Esophagus (tissue), 2 donors: ENCODE measurements around the gene UBE2H. TPM values are rescaled to one million over a fixed set of nuclear protein-coding genes. Genes with fewer than 3 reads are reported as not detected.

Experiments used
- H3K27ac ChIP-seq, 2 donors: one replicate each; pipeline ENCODE4 v1.5.1; 2013; ENCODE audit warnings: low read depth in 2 of 2, mild to moderate bottlenecking in 2 of 2, inconsistent platforms in 1 of 2, low read length in 1 of 2, moderate library complexity in 1 of 2
- H3K27me3 ChIP-seq, 2 donors: one replicate each; pipeline ENCODE4 v1.6.1; 2013; ENCODE audit warnings: low read length in 2 of 2, control low read depth in 1 of 2, mild to moderate bottlenecking in 1 of 2; ENCODE audit not compliant: insufficient read depth in 2 of 2, control insufficient read depth in 1 of 2
- H3K36me3 ChIP-seq, 2 donors: one replicate each; pipeline ENCODE4 v1.6.1; 2013; ENCODE audit warnings: low read length in 1 of 2; ENCODE audit not compliant: control insufficient read depth in 2 of 2, insufficient read depth in 2 of 2
- H3K4me1 ChIP-seq, 2 donors: one replicate each; pipeline ENCODE4 v1.6.1; 2013; ENCODE audit warnings: low read length in 1 of 2; ENCODE audit not compliant: control insufficient read depth in 2 of 2, insufficient read depth in 2 of 2
- H3K4me3 ChIP-seq, 2 donors: one replicate each; pipeline ENCODE4 v1.5.1; 2013; ENCODE audit warnings: low read length in 2 of 2, mild to moderate bottlenecking in 2 of 2, low read depth in 1 of 2, moderate library complexity in 1 of 2
- H3K9me3 ChIP-seq, 2 donors: one replicate each; pipeline ENCODE4 v1.6.1; 2013; ENCODE audit warnings: mild to moderate bottlenecking in 2 of 2, low read depth in 1 of 2, low read length in 1 of 2, moderate library complexity in 1 of 2; ENCODE audit not compliant: control insufficient read depth in 2 of 2, insufficient read depth in 1 of 2
- WGBS, 2 donors: extraction: QIAGEN DNeasy Blood & Tissue Kit; methylation state at CpG; one replicate each; pipeline ENCODE4 v1.1.7; 2013; 5-methylcytosine and 5-hydroxymethylcytosine counted together
- polyA plus RNA-seq, 2 donors: library from polyadenylated mRNA; stranded (reverse); fragments of 200-250 nt; gene quantifications; one replicate each; pipeline ENCODE4 v1.2.3, GENCODE V29; 2013
- donor health status: healthy with polysubstance abuse.
- donor health status: Bipolar disorder and iron deficiency.

Gene UBE2H
- polyA plus RNA-seq, 2 donors = 31.1 to 51.1 TPM

- no peaks in the 10 kb centered on the region for H3K36me3 ChIP-seq
- H3K4me1 ChIP-seq = no peaks in the 10 kb centered on the region
- no peaks in the 10 kb centered on the region for H3K9me3 ChIP-seq
- H3K4me3 ChIP-seq = no peak overlapping the region
- H3K27me3 ChIP-seq = no peaks in the 10 kb centered on the region
- no peak overlapping the region for H3K27ac ChIP-seq
- 66 to 67% methylated on average over 9 of the region's 9 CpGs for WGBS, 2 donors
These were observed 160.0 kb downstream of the UBE2H start for GRCh38 chr7:129792721-129793120.

- no peak overlapping the region for H3K27ac ChIP-seq
- H3K36me3 ChIP-seq = no peaks in the 10 kb centered on the region
- no peaks in the 10 kb centered on the region for H3K9me3 ChIP-seq
- WGBS, 2 donors = 69% methylated on average over 6 of the region's 6 CpGs
- H3K4me1 ChIP-seq = peaks cover 0 to 3% of the 10 kb centered on the region in 2 donors
- peaks cover 0 to 11% of the 10 kb centered on the region in 2 donors for H3K27me3 ChIP-seq
- H3K4me3 ChIP-seq = no peak overlapping the region
These were observed 162.6 kb downstream of the UBE2H start for GRCh38 chr7:129790136-129790535.

- Histone ChIP-seq H3K27ac (no peak overlapping the region), H3K36me3 (no peaks in the 10 kb centered on the region), H3K4me1 (peaks cover 0 to 3% of the 10 kb centered on the region in 2 donors), H3K9me3 (no peaks in the 10 kb centered on the region), H3K4me3 (no peak overlapping the region), H3K27me3 (peaks cover 2 to 16% of the 10 kb centered on the region in 2 donors)
- WGBS, 2 donors = 42 to 49% methylated on average over 1 of the region's 1 CpG
These were observed 163.1 kb downstream of the UBE2H start for GRCh38 chr7:129789652-129790051.

- WGBS, 2 donors = 92 to 95% methylated on average over 6 of the region's 6 CpGs
- Histone ChIP-seq H3K9me3 (no peaks in the 10 kb centered on the region), H3K27ac (no peak overlapping the region), H3K27me3 (peaks cover 6 to 19% of the 10 kb centered on the region in 2 donors), H3K4me1 (peaks cover 3% of the 10 kb centered on the region in 2 donors), H3K36me3 (no peaks in the 10 kb centered on the region), H3K4me3 (no peak overlapping the region)
These were observed 163.8 kb downstream of the UBE2H start for GRCh38 chr7:129789000-129789399.

- Histone ChIP-seq H3K9me3 (no peaks in the 10 kb centered on the region), H3K4me3 (no peak overlapping the region), H3K36me3 (no peaks in the 10 kb centered on the region), H3K27me3 (peaks cover 6 to 34% of the 10 kb centered on the region in 2 donors), H3K4me1 (peaks cover 3% of the 10 kb centered on the region in 2 donors), H3K27ac (no peak overlapping the region)
- WGBS, 2 donors = 53 to 60% methylated on average over 13 of the region's 13 CpGs
These were observed 165.8 kb downstream of the UBE2H start for GRCh38 chr7:129786825-129787563.

- H3K27me3 ChIP-seq = peaks cover 6 to 41% of the 10 kb centered on the region in 2 donors
- peaks cover 7 to 9% of the 10 kb centered on the region in 2 donors for H3K4me1 ChIP-seq
These were observed 166.9 kb downstream of the UBE2H start for GRCh38 chr7:129785685-129786514.

GRCh38 chr7:129784783-129785684, 167.7 kb downstream of the UBE2H start:
- peaks cover 10 to 13% of the 10 kb centered on the region in 2 donors for H3K4me1 ChIP-seq
- H3K27ac ChIP-seq = no peak overlapping the region
- H3K4me3 ChIP-seq = peak overlapping the region in 1 of 2 donors; percentile 2
- 7% methylated on average over 33 to 37 of the region's 37 CpGs for WGBS, 2 donors
- peaks cover 6 to 41% of the 10 kb centered on the region in 2 donors for H3K27me3 ChIP-seq
- H3K36me3 ChIP-seq = no peaks in the 10 kb centered on the region
- H3K9me3 ChIP-seq = no peaks in the 10 kb centered on the region

More at GRCh38 chr7:129785685-129786514, 166.9 kb downstream of the UBE2H start:
- Histone ChIP-seq H3K4me3 (peak overlapping the region in 1 of 2 donors; percentile 2), H3K27ac (no peak overlapping the region), H3K36me3 (no peaks in the 10 kb centered on the region), H3K9me3 (no peaks in the 10 kb centered on the region)
- WGBS, 2 donors = 8 to 12% methylated on average over 44 of the region's 44 CpGs

- no peaks in the 10 kb centered on the region for H3K36me3 ChIP-seq
- no peaks in the 10 kb centered on the region for H3K9me3 ChIP-seq
- WGBS, 2 donors = 22 to 27% methylated on average over 25 of the region's 25 CpGs
- peaks cover 6 to 41% of the 10 kb centered on the region in 2 donors for H3K27me3 ChIP-seq
- H3K27ac ChIP-seq = no peak overlapping the region
- H3K4me3 ChIP-seq = no peak overlapping the region
- H3K4me1 ChIP-seq = peaks cover 10 to 13% of the 10 kb centered on the region in 2 donors
These were observed 168.3 kb downstream of the UBE2H start for GRCh38 chr7:129784437-129784782.

- WGBS, 2 donors = 21 to 22% methylated on average over 10 of the region's 10 CpGs
- Histone ChIP-seq H3K4me3 (no peak overlapping the region), H3K27ac (no peak overlapping the region), H3K4me1 (peaks cover 10 to 18% of the 10 kb centered on the region in 2 donors), H3K27me3 (peaks cover 6 to 47% of the 10 kb centered on the region in 2 donors), H3K9me3 (no peaks in the 10 kb centered on the region), H3K36me3 (no peaks in the 10 kb centered on the region)
These were observed 169.2 kb downstream of the UBE2H start for GRCh38 chr7:129783584-129783919.
